Neural cell (in vitro differentiated cells): ENCODE data around the gene TMOD3.

ENCODE experiments used
- CTCF ChIP-seq: fragments of 450-650 bp; IDR thresholded peaks from 2 replicates; pipeline ENCODE4 v1.5.1; 2014; ENCODE audit warnings: antibody characterized with exemption, mild to moderate bottlenecking, moderate library complexity; ENCODE audit not compliant: poor library complexity, severe bottlenecking
- EZH2 ChIP-seq: fragments of 200-600, 300-800 bp; shearing (Covaris generic), sonication (generic); IDR thresholded peaks from 2 replicates; pipeline ENCODE4 v1.6.1; 2014; ENCODE audit warnings: antibody characterized with exemption, low read length, borderline replicate concordance, mild to moderate bottlenecking; ENCODE audit not compliant: insufficient read depth, poor library complexity, severe bottlenecking
- POLR2AphosphoS5 ChIP-seq: IDR thresholded peaks from 2 replicates; pipeline ENCODE4 v1.6.1; 2012
- RAD21 ChIP-seq: fragments of 450-650 bp; conservative IDR thresholded peaks from 2 replicates; pipeline ENCODE4 v1.6.1; 2014; ENCODE audit warnings: antibody characterized with exemption, mild to moderate bottlenecking, moderate library complexity
- TAF1 ChIP-seq: IDR thresholded peaks from 2 replicates; pipeline ENCODE4 v1.6.1; 2012; ENCODE audit warnings: low read depth

- TF ChIP-seq CTCF: no peak
- TF ChIP-seq TAF1: no peak
- no peak for TF ChIP-seq RAD21
- no peak for TF ChIP-seq EZH2
- no peak for TF ChIP-seq POLR2AphosphoS5
Observed at GRCh38 chr15:51952805-51953204, 123.4 kb downstream of the TMOD3 start.
